HUES64 (cell line): ENCODE data around the gene CITED1.

ENCODE experiments used
- H3K27ac ChIP-seq: 2 replicates; pipeline ENCODE4 v1.7.0; 2013; ENCODE audit warnings: low read depth, low read length, inconsistent platforms
- H3K27me3 ChIP-seq: 2 replicates; pipeline ENCODE4 v1.6.1; 2013; ENCODE audit warnings: mild to moderate bottlenecking, low read length; ENCODE audit not compliant: insufficient read depth
- H3K36me3 ChIP-seq: 2 replicates; pipeline ENCODE4 v1.6.1; 2013; ENCODE audit warnings: mild to moderate bottlenecking, low read length; ENCODE audit not compliant: insufficient read depth
- H3K4me1 ChIP-seq: 2 replicates; pipeline ENCODE4 v1.6.1; 2013; ENCODE audit warnings: mild to moderate bottlenecking, low read length, moderate library complexity; ENCODE audit not compliant: insufficient read depth
- H3K4me3 ChIP-seq: 2 replicates; pipeline ENCODE4 v1.5.1; 2013; ENCODE audit warnings: mild to moderate bottlenecking, low read length, moderate library complexity
- H3K9ac ChIP-seq: 2 replicates; pipeline ENCODE4 v1.6.1; 2013; ENCODE audit warnings: mild to moderate bottlenecking, low read depth, low read length
- H3K9me3 ChIP-seq: 2 replicates; pipeline ENCODE4 v1.6.1; 2013; ENCODE audit warnings: low read depth, low read length; ENCODE audit not compliant: insufficient read depth
- whole genome bisulfite sequencing: fragments of 150-250, 120-280 bp; methylation state at CpG from one replicate; pipeline ENCODE4 v1.1.7; 2013; ENCODE audit warnings: missing lambda C conversion rate; 5-methylcytosine and 5-hydroxymethylcytosine counted together

CITED1 gene

DNA sequence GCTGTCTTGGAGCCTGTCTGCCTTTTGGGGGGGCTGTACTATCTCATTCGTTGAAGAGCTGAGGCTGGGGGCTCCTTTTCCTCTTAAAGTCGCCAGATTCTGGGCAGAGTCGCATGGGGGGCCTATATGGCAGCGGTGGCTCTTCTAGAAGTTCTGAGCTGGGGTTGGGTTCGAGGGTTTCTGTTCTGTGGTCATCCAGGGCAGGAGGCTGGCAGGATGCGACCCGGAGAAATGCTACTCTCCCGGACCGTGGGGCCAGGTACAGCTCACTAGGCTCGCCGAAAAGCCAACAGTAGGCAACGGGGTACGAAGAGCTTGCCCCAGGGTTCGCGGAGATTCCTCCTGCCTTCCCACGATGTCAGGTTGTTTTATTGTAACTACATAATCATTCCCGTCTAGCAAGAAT is 1.9 kb upstream of the CITED1 start:
- Histone ChIP-seq H3K4me1 (no peaks in the 10 kb centered on the region), H3K4me3 (peak overlapping the region; percentile 48), H3K9me3 (no peaks in the 10 kb centered on the region), H3K9ac (no peak overlapping the region), H3K27me3 (peaks cover 78% of the 10 kb centered on the region), H3K27ac (no peak overlapping the region), H3K36me3 (no peaks in the 10 kb centered on the region)
- 3% methylated on average over 16 of the region's 17 CpGs for WGBS

DNA sequence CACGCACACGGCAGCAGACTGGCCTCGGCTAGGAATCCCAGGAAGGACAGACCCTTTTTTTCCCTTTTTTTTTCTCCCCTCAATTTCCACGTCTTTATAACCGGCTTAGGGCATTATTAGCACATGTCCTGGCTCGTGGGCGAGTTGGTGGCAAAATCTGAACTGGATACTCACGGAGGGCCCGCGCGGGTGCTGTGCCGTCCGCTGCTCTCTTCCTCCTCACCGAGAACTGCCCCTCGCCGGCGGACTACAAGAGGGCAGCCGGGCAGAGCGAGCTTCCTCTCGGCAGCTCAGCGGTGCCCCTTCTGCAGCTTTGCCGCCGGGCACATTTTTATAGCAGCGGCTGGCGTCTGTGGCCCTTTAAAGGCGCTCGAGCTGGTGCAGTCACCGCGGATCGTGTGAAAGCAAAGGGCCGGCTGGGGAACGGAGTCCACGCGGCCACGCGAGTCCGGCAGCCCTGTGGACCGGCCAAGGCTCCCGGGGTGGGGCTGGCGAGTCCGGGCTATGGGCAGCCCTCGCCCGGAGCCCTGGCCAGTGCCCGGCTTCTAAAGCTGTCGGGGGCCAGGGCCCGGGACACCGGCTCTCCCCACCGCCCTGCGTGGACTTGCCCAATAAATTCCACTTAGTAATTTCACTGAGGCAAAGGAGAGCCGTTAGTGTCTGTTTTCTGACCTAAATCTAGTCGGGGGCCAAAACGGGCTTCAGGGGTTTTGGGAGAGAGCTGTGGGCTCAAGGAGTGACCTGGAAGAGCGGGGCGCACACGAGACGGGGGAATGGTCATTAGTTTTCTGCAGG is 1.3 kb upstream of the CITED1 start:
- Histone ChIP-seq H3K27ac (no peak overlapping the region), H3K27me3 (peaks cover 84% of the 10 kb centered on the region), H3K9ac (no peak overlapping the region; the same call in 1 of the 2 replicates)

DNA sequence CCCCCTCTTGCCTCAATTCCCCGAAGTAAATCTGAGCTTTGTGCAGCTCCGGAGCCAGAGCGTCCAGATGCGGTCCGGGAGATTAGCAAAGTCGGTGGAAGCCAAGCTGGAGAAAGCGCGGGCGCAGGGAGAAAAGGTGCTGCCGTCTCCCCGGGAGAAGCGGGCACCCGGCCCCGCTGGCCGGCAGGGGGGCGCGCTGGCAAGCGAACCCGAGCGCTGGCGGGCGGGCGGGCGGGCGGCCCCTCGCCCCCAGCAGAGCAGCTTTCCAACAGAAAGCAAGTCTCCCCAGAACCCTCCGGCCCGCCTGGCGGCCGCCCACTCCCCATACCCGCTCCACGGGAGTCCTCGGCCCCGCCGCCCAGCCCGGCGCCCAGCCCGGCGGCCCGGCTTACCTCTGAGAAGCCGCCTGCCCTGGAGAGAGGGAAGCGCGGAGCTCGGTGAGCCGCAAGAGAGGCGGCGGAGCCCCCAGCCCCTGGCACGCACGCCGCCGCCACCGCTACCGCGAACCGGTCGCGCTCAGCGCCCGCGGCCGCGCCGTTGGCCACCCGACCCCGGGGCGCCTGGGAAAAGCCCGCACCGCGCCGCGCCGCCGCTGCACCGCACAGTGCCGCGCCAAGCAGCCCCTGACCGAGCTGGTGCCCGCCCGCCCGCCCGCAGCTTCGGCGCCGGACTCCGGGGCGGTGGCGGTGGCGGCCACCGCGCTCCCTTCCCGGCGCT is 529 bp upstream of the CITED1 start:
- Histone ChIP-seq H3K4me1 (no peaks in the 10 kb centered on the region), H3K36me3 (no peaks in the 10 kb centered on the region), H3K27ac (no peak overlapping the region), H3K4me3 (peak overlapping the region; percentile 48), H3K9ac (no peak overlapping the region), H3K9me3 (no peaks in the 10 kb centered on the region), H3K27me3 (peaks cover 86% of the 10 kb centered on the region)
- under 1% methylated on average over 92 of the region's 92 CpGs for WGBS

More for the DNA sequence above, 1.3 kb upstream of the CITED1 start:
- no peaks in the 10 kb centered on the region for H3K36me3 ChIP-seq
- no peaks in the 10 kb centered on the region for H3K4me1 ChIP-seq
- 2% methylated on average over 56 of the region's 56 CpGs for whole genome bisulfite sequencing
- H3K9me3 ChIP-seq: no peaks in the 10 kb centered on the region
- peak overlapping the region; percentile 48 for H3K4me3 ChIP-seq

DNA sequence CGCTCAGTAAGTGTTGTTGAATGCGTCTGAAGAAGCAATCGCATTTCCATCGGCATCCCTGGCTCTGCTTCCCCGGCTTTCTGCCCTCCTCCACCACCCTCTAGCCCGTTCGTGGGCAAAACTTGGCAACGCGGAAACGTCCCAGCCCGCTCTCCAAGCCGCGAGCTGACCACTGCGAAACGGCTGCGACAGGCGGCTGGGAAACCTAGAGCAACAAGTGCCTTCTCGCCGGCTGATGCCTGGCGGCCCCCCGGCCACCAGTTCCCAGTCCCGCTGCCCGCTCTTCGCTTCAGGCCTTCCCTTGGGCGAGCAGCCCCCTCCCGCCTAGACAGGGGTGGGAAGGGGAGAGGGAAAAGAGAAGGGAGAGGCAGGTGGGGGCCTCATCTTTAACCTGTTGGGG is 837 bp downstream of the CITED1 start:
- Histone ChIP-seq H3K27me3 (peaks cover 79% of the 10 kb centered on the region), H3K9me3 (no peaks in the 10 kb centered on the region), H3K4me1 (no peaks in the 10 kb centered on the region), H3K4me3 (peak overlapping the region; percentile 48), H3K9ac (no peak overlapping the region), H3K36me3 (no peaks in the 10 kb centered on the region), H3K27ac (no peak overlapping the region)
- WGBS: under 1% methylated on average over 26 of the region's 26 CpGs

DNA sequence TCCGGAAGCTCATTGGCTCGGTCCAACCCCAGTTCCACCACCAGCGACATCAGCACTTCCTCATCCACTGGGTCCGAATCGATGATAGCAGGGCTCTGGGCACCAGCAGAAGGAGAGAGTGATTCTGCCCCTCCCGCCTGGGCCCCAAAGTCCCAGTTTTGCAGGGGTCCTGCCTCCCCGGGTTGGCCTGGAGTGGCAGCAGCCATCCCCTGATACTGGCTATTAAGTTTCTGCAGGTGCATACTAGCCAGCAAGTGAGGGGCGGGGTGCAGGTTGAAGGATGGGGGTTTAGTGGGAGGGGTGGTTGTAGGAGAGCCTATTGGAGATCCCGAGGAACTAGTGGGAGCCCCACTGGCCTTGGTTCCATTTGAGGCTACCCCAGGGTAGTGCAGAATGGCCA is 3.9 kb downstream of the CITED1 start:
- 87% methylated on average over 9 of the region's 9 CpGs for WGBS
- H3K27me3 ChIP-seq: peaks cover 48% of the 10 kb centered on the region

DNA sequence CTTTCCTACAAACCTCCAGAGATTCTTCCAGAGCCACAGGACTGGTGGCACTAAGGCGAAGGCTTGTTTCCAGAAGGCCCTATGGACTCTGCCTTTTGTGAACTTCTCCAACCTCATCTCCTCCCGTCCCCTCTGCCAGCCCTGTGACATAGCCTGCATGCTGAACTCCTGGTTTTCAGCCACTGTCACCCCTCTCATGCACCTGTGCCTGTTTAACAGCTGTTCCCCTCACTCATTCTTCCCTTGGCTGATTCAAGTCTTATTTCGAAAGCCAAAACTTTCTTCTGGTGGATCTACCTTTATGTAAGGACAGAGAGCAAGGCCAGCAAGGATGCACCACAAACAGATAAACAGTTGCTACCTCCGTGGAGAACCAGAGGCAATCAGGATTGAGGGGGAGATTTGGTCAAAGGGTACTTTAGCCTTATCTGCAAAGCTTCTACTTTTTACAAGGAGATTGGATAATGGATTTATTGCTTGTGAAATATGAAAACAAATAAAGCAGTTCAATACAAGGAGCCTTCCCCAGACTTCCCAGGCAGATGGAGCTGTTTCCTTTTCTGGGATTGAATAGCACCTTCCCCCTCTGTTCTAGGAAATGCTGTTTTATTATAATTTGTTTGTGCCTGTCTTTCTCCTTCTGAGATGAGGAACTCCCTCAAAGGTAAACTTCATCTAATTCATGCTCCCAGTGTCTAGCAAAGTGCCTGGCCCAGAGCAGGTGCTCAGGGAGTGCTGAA is 5.7 kb downstream of the CITED1 start:
- Histone ChIP-seq H3K27ac (no peak overlapping the region), H3K36me3 (no peaks in the 10 kb centered on the region), H3K9ac (no peak overlapping the region), H3K4me1 (no peaks in the 10 kb centered on the region), H3K9me3 (no peaks in the 10 kb centered on the region), H3K27me3 (peaks cover 32% of the 10 kb centered on the region), H3K4me3 (no peak overlapping the region)
- 93% methylated on average over 4 of the region's 4 CpGs for WGBS

More for the DNA sequence above, 3.9 kb downstream of the CITED1 start:
- Histone ChIP-seq H3K4me1 (no peaks in the 10 kb centered on the region), H3K27ac (no peak overlapping the region), H3K9me3 (no peaks in the 10 kb centered on the region), H3K4me3 (no peak overlapping the region), H3K36me3 (no peaks in the 10 kb centered on the region), H3K9ac (no peak overlapping the region)

DNA sequence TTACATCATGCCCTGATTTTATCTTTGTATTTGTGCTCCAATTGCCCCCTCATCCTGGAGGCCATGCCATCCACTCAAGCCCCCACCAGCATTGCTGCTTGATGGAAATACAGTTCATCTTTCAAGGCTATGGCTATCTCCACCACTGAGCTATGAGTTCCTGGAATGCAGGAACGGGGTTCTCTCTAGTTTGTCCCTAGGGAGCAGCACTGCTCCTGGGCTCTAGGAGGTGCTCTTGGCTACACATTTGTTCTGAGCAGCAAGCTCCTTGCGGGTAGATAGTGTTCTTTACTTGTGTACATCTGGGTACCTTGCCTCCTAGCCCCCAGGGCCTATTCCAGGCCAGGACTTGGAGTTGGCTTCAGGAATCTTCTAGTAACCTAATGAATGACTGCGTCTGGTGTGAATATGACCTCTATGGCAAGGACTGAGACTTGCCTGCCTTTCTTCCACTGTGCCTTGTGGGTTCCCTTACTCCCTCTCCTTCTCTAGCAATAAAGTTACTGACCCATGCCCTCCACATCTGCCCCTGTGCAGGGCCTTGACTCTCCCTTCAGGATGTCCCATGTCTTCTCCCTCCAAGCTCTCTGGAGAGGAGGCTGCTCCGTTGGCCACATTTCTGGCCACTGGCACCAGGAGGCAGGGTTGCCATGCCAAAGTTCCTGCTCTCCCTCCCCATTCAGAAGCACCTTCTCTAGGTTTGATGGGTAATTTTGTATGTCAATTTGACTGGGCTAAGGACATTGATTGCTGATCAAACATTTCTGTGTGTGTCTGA is 7.6 kb downstream of the CITED1 start:
- 49% methylated on average over 4 of the region's 4 CpGs for WGBS
- Histone ChIP-seq H3K27me3 (peaks cover 13% of the 10 kb centered on the region), H3K9ac (no peak overlapping the region), H3K4me1 (no peaks in the 10 kb centered on the region), H3K9me3 (no peaks in the 10 kb centered on the region), H3K4me3 (no peak overlapping the region), H3K27ac (no peak overlapping the region), H3K36me3 (no peaks in the 10 kb centered on the region)

DNA sequence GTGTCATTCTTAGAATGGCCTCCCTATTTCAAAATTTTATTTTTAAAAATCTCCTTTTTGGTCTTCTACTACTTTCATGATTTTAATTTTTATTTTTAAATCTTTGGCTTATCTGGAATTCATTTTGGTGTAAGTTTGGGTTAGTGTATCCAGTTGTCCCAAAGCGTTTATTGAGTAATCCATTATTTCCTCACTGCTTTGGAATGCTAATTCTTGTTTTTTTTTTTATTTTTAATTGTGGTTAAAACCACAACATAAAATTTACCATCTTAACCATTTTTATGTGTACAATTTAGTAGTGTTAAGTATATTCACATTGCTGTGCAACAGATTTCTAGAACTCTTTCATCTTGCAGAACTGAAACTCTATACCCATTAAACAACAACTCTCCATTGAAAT is 8.7 kb downstream of the CITED1 start:
- no peaks in the 10 kb centered on the region for H3K9me3 ChIP-seq
- H3K27ac ChIP-seq: no peak overlapping the region
- H3K9ac ChIP-seq: no peak overlapping the region
- H3K4me3 ChIP-seq: no peak overlapping the region
- H3K27me3 ChIP-seq: peaks cover 1% of the 10 kb centered on the region; the same call in 1 of the 2 replicates
- H3K36me3 ChIP-seq: no peaks in the 10 kb centered on the region
- no peaks in the 10 kb centered on the region for H3K4me1 ChIP-seq
- WGBS: no CpG with 5 or more reads among the region's 1 CpG

DNA sequence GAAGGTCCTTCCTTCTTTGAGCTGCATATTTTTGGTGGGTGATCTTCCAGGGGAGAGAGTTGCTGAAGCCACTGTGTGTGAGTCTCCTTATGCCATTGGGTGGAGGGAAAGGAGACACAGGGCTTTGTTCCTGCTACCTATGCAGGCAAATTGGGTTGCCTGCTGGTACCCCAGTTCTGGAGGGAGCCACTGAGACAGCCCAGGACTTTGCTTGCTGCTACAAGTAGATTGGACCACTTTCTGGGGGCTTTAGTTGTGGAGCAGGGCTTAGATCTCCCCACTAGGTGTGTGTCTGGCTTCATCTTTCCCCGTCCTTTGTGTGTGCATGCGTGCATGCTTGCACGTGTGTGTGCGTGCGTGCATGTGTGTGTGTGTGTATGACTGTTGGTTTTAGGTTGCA is 10.0 kb downstream of the CITED1 start:
- Histone ChIP-seq H3K4me3 (no peak overlapping the region), H3K9ac (no peak overlapping the region), H3K27ac (no peak overlapping the region), H3K27me3 (no peaks in the 10 kb centered on the region; the same call in 1 of the 2 replicates), H3K4me1 (no peaks in the 10 kb centered on the region), H3K9me3 (no peaks in the 10 kb centered on the region), H3K36me3 (no peaks in the 10 kb centered on the region)
- WGBS: 94% methylated on average over 5 of the region's 5 CpGs

DNA sequence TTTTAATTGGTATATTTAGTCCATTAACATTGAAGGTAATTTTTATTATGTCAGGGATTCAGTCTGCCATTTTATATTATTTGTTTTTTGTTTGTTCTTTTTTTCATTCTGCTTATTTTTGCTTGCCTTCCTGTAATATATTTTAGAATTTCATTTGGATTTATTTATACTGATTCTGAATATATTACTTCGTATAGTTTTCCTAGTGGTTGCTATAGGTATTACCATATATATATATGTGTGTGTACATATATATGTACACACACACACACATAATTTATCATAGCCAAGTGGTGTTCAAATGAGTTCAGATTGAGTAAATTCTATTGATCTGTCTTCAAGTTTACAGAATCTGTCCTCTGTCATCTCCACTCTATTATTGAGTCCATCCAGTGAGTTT is 11.2 kb downstream of the CITED1 start:
- Histone ChIP-seq H3K4me1 (no peaks in the 10 kb centered on the region), H3K9me3 (no peaks in the 10 kb centered on the region), H3K27ac (no peak overlapping the region)

More for the DNA sequence above, 11.2 kb downstream of the CITED1 start:
- WGBS: no CpG with 5 or more reads among the region's 1 CpG
- Histone ChIP-seq H3K4me3 (no peak overlapping the region), H3K36me3 (no peaks in the 10 kb centered on the region), H3K9ac (no peak overlapping the region), H3K27me3 (no peaks in the 10 kb centered on the region)
